HUES64 (cell line): ENCODE measurements around the gene ASB12. TPM values are rescaled to one million over a fixed set of nuclear protein-coding genes. Genes with fewer than 3 reads are reported as not detected.
"Not testable (repeated sequence)": the region's sequence is repeated elsewhere in the genome, so short reads cannot be mapped to it uniquely, and the experiment has no call there.

Experiments used
- H3K27ac ChIP-seq: 2 replicates; pipeline ENCODE4 v1.7.0; 2013; ENCODE audit warnings: low read depth, low read length, inconsistent platforms
- H3K27me3 ChIP-seq: 2 replicates; pipeline ENCODE4 v1.6.1; 2013; ENCODE audit warnings: mild to moderate bottlenecking, low read length; ENCODE audit not compliant: insufficient read depth
- H3K36me3 ChIP-seq: 2 replicates; pipeline ENCODE4 v1.6.1; 2013; ENCODE audit warnings: mild to moderate bottlenecking, low read length; ENCODE audit not compliant: insufficient read depth
- H3K4me1 ChIP-seq: 2 replicates; pipeline ENCODE4 v1.6.1; 2013; ENCODE audit warnings: mild to moderate bottlenecking, low read length, moderate library complexity; ENCODE audit not compliant: insufficient read depth
- H3K4me3 ChIP-seq: 2 replicates; pipeline ENCODE4 v1.5.1; 2013; ENCODE audit warnings: mild to moderate bottlenecking, low read length, moderate library complexity
- H3K9ac ChIP-seq: 2 replicates; pipeline ENCODE4 v1.6.1; 2013; ENCODE audit warnings: mild to moderate bottlenecking, low read depth, low read length
- H3K9me3 ChIP-seq: 2 replicates; pipeline ENCODE4 v1.6.1; 2013; ENCODE audit warnings: low read depth, low read length; ENCODE audit not compliant: insufficient read depth
- WGBS: fragments of 150-250, 120-280 bp; methylation state at CpG from one replicate; pipeline ENCODE4 v1.1.7; 2013; ENCODE audit warnings: missing lambda C conversion rate; 5-methylcytosine and 5-hydroxymethylcytosine counted together
- polyA plus RNA-seq, 2 experiments: library from polyadenylated mRNA; stranded (reverse); fragments of 50-300 nt; gene quantifications; one replicate each; pipeline ENCODE4 v1.2.3, GENCODE V29; 2013

The ASB12 gene
- 0.40 TPM for polyA plus RNA-seq (2013, experiment 1 of 2)
- 0.70 TPM for polyA plus RNA-seq (2013, experiment 2 of 2)

GRCh38 chrX:64230123-64230970 lies at the start of gene ASB12:
ASB12 (minus strand) TSS chrX:64230607; CDS start chrX:64225650, 4,957 bp downstream.
- no peaks in the 10 kb centered on the region for H3K9me3 ChIP-seq
- 90% methylated on average over 17 of the region's 17 CpGs for WGBS
- no peaks in the 10 kb centered on the region for H3K36me3 ChIP-seq
- no peak within 1 kb of the TSS for H3K27ac ChIP-seq
- no peaks in the 10 kb centered on the region for H3K27me3 ChIP-seq
- no peaks in the 10 kb centered on the region for H3K4me1 ChIP-seq
- H3K9ac ChIP-seq: no peak within 1 kb of the TSS
- no peak within 1 kb of the TSS for H3K4me3 ChIP-seq

GRCh38 chrX:64265265-64265664 lies 34.9 kb upstream of the ASB12 start:
- Histone ChIP-seq H3K27ac (no peak overlapping the region), H3K9ac (no peak overlapping the region), H3K36me3 (no peaks in the 10 kb centered on the region), H3K27me3 (no peaks in the 10 kb centered on the region), H3K9me3 (no peaks in the 10 kb centered on the region), H3K4me3 (no peak overlapping the region), H3K4me1 (no peaks in the 10 kb centered on the region)

GRCh38 chrX:64229154-64229553 lies 1.3 kb downstream of the ASB12 start:
- Histone ChIP-seq H3K27ac (no peak overlapping the region), H3K27me3 (no peaks in the 10 kb centered on the region), H3K4me3 (no peak overlapping the region), H3K9me3 (no peaks in the 10 kb centered on the region), H3K4me1 (no peaks in the 10 kb centered on the region), H3K36me3 (no peaks in the 10 kb centered on the region), H3K9ac (no peak overlapping the region)
- 81% methylated on average over 2 of the region's 3 CpGs for WGBS

- no peaks in the 10 kb centered on the region for H3K4me1 ChIP-seq
- H3K27me3 ChIP-seq: no peaks in the 10 kb centered on the region
- no peak overlapping the region for H3K9ac ChIP-seq
- H3K27ac ChIP-seq: no peak overlapping the region
- H3K36me3 ChIP-seq: no peaks in the 10 kb centered on the region
- 94% methylated on average over 4 of the region's 4 CpGs for WGBS
- H3K4me3 ChIP-seq: no peak overlapping the region
- no peaks in the 10 kb centered on the region for H3K9me3 ChIP-seq
Measured at GRCh38 chrX:64218023-64218422, 12.4 kb downstream of the ASB12 start.

GRCh38 chrX:64213989-64214388 lies 16.4 kb downstream of the ASB12 start:
- not testable (repeated sequence) for H3K9me3 ChIP-seq, H3K9ac ChIP-seq, H3K27ac ChIP-seq, H3K4me3 ChIP-seq, H3K27me3 ChIP-seq, H3K36me3 ChIP-seq, H3K4me1 ChIP-seq

GRCh38 chrX:64206556-64207162 lies 23.7 kb downstream of the ASB12 start:
- H3K27ac ChIP-seq: no peak overlapping the region; the same call in 1 of the 2 replicates
- H3K4me1 ChIP-seq: peaks cover 6% of the 10 kb centered on the region; the same call in 1 of the 2 replicates
- H3K4me3 ChIP-seq: peak overlapping the region; percentile 78
- H3K9me3 ChIP-seq: no peaks in the 10 kb centered on the region
- no peaks in the 10 kb centered on the region for H3K36me3 ChIP-seq
- H3K9ac ChIP-seq: 0 out of 2 replicates have a peak overlapping the region, but pooled peaks have one; percentile 70
- WGBS: 81% methylated on average over 5 of the region's 5 CpGs
- H3K27me3 ChIP-seq: peaks cover 16% of the 10 kb centered on the region

- H3K36me3 ChIP-seq: no peaks in the 10 kb centered on the region
- H3K4me1 ChIP-seq: peaks cover 6% of the 10 kb centered on the region; the same call in 1 of the 2 replicates
- no peaks in the 10 kb centered on the region for H3K9me3 ChIP-seq
- H3K9ac ChIP-seq: peak overlapping the region; percentile 70
- peak overlapping the region; percentile 78 for H3K4me3 ChIP-seq
- peak overlapping the region; percentile 67 for H3K27ac ChIP-seq
- H3K27me3 ChIP-seq: peaks cover 16% of the 10 kb centered on the region
- WGBS: under 1% methylated on average over 44 of the region's 45 CpGs
Measured at GRCh38 chrX:64205735-64206501, 24.5 kb downstream of the ASB12 start.

- Histone ChIP-seq H3K27ac (peak within 1 kb of the TSS; percentile 67), H3K27me3 (peaks cover 16% of the 10 kb centered on the region), H3K36me3 (no peaks in the 10 kb centered on the region), H3K9ac (peak within 1 kb of the TSS; percentile 70), H3K4me3 (peak within 1 kb of the TSS; percentile 78), H3K4me1 (peaks cover 6% of the 10 kb centered on the region; the same call in 1 of the 2 replicates), H3K9me3 (no peaks in the 10 kb centered on the region)
- under 1% methylated on average over 29 of the region's 29 CpGs for WGBS
Measured at GRCh38 chrX:64205441-64205734, 25.0 kb downstream of the ASB12 start, which contains the start of gene AMER1. AMER1 (minus strand) TSS chrX:64205708; CDS start chrX:64193286, 12,422 bp downstream.

- under 1% methylated on average over 37 of the region's 46 CpGs for WGBS
- peaks cover 16% of the 10 kb centered on the region for H3K27me3 ChIP-seq
- H3K4me1 ChIP-seq: peaks cover 6% of the 10 kb centered on the region; the same call in 1 of the 2 replicates
- no peaks in the 10 kb centered on the region for H3K9me3 ChIP-seq
- H3K4me3 ChIP-seq: peak overlapping the region; percentile 78
- no peaks in the 10 kb centered on the region for H3K36me3 ChIP-seq
- no peak overlapping the region for H3K27ac ChIP-seq
- peak overlapping the region; percentile 67 for H3K9ac ChIP-seq
Measured at GRCh38 chrX:64204701-64205440, 25.5 kb downstream of the ASB12 start.

- WGBS: 37% methylated on average over 23 of the region's 23 CpGs
- no peak overlapping the region for H3K9ac ChIP-seq
- peaks cover 6% of the 10 kb centered on the region; the same call in 1 of the 2 replicates for H3K4me1 ChIP-seq
- H3K27ac ChIP-seq: no peak overlapping the region
- peaks cover 16% of the 10 kb centered on the region for H3K27me3 ChIP-seq
- no peaks in the 10 kb centered on the region for H3K36me3 ChIP-seq
- peak overlapping the region; percentile 78 for H3K4me3 ChIP-seq
- H3K9me3 ChIP-seq: no peaks in the 10 kb centered on the region
Measured at GRCh38 chrX:64204252-64204651, 26.2 kb downstream of the ASB12 start.
